ENCODE measurements around the gene PGM1. TPM values are rescaled to one million over a fixed set of nuclear protein-coding genes. Genes with fewer than 3 reads are reported as not detected.

The PGM1 gene
- total and polyA plus RNA-seq, 2 of the 13 experiments (the other 11 are each of a cell fraction or from before 2014, with no cell fraction given), result 51.6 to 105 TPM

DNA sequence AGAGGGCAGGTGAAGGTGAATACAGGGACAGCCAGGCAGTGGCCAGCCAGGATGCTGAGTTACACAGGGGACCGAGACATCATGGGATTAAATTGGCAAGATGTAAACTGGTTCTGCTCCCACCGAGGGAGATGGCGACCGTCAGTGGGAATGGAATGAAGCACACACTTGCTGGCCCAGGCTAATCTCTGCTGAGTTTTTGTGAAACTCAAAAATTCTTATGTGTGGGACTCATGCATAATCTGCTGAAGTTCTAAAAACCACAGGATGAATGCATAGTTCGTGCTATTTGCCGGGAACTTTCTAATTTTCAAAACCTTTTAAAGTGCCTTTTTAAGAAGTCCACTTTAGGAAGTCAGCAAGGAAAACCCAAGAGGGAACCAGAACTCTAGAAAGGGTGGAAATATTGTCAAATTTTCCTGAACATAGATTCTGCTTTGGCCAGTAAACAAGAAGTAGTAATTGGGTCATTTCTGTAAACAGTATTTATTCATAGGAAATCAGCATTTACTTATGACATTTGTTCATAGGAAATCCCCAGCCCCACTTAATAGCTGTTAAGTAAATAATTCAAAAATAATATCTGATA lies 95.2 kb downstream of the PGM1 start:
- H2AFZ ChIP-seq (ENCODE audit: low read length), result no peak overlapping the region
- ATAC-seq (no peak), FAIRE-seq (no peak), DNase-seq (ENCODE audit: low spot score) (no peak)
- no peak overlapping the region for H3K27ac ChIP-seq (ENCODE audit: extremely low read length, insufficient read depth, low read length)
- POLR2A ChIA-PET, result no interaction called here
- no peak overlapping the region for H3K9ac ChIP-seq (ENCODE audit: insufficient read depth, low read depth, low read length)
- 95% methylated on average over 6 of the region's 6 CpGs for WGBS (ENCODE audit: low lambda C conversion rate)
- no peak overlapping the region for H3K4me3 ChIP-seq (replicated peaks in 1 of 3; ENCODE audit: insufficient read depth in 1 of 3, low read depth in 2 of 3, low read length in 3 of 3)
- BruUV-seq (replicated peaks), result no TSS peak
- no peaks in the 10 kb centered on the region for H4K20me1 ChIP-seq (ENCODE audit: insufficient read depth, low read length)
- peaks cover 26% of the 10 kb centered on the region for H3K4me1 ChIP-seq (ENCODE audit: insufficient read depth, low read length)
- no peaks in the 10 kb centered on the region for H3K27me3 ChIP-seq (ENCODE audit: control insufficient read depth in 1 of 2, insufficient read depth in 2 of 2, low read length in 2 of 2)
- intact Hi-C loops (cut with micrococcal nuclease; ENCODE audit: unreplicated experiment) (no loop called here), in situ Hi-C loops (cut with HindIII; ENCODE audit: extremely low pct_ligation_motif_present, low pct_unique_long_range_greater_than_20kb) (loop anchor here (25.0 kb wide), 1 partner anchor 224 kb away; no protein-coding TSS in a partner anchor)
- no peaks in the 10 kb centered on the region for H3K36me3 ChIP-seq (replicated peaks in 1 of 2; ENCODE audit: control insufficient read depth in 1 of 2, insufficient read depth in 2 of 2, low read length in 2 of 2)
- H3K79me2 ChIP-seq (ENCODE audit: insufficient read depth, low read length), result no peaks in the 10 kb centered on the region
- CTCF ChIA-PET (ENCODE audit: low intra/inter-chr PET ratio, low total read pairs), result no interaction called here
- H3K4me2 ChIP-seq (ENCODE audit: low read depth, low read length), result no peak overlapping the region
- no peaks in the 10 kb centered on the region for H3K9me3 ChIP-seq (ENCODE audit: low read length)
- TF ChIP-seq RCOR2 (CRISPR knock-in tag; IDR thresholded peaks at IDR 0.05) (no peak), MEIS2 (CRISPR knock-in tag; IDR thresholded peaks at IDR 0.05) (no peak), HMG20A (CRISPR knock-in tag; IDR thresholded peaks at IDR 0.05; ENCODE audit: borderline replicate concordance) (no peak), ZZZ3 (CRISPR knock-in tag; IDR thresholded peaks at IDR 0.05; ENCODE audit: borderline replicate concordance) (no peak), CREB1 (IDR thresholded peaks at IDR 0.05) (no peak), CREB1 (CRISPR knock-in tag; IDR thresholded peaks at IDR 0.05) (no peak), ZNF776 (CRISPR knock-in tag; IDR thresholded peaks at IDR 0.05) (no peak), NFKBIZ (CRISPR knock-in tag; IDR thresholded peaks at IDR 0.05) (no peak), KDM5A (IDR thresholded peaks at IDR 0.05; ENCODE audit: borderline replicate concordance, low read length) (no peak), ATF7 (IDR thresholded peaks at IDR 0.05) (no peak), ATF7 (CRISPR knock-in tag; IDR thresholded peaks at IDR 0.05) (no peak), KMT2B (CRISPR knock-in tag; IDR thresholded peaks at IDR 0.05) (no peak), ZNF550 (CRISPR knock-in tag; IDR thresholded peaks at IDR 0.05; ENCODE audit: borderline replicate concordance) (no peak)
- TF ChIP-seq, protein P1, sequence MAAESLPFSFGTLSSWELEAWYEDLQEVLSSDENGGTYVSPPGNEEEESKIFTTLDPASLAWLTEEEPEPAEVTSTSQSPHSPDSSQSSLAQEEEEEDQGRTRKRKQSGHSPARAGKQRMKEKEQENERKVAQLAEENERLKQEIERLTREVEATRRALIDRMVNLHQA (CRISPR knock-in tag; IDR thresholded peaks at IDR 0.05), result no peak
- TF ChIP-seq, protein P2, sequence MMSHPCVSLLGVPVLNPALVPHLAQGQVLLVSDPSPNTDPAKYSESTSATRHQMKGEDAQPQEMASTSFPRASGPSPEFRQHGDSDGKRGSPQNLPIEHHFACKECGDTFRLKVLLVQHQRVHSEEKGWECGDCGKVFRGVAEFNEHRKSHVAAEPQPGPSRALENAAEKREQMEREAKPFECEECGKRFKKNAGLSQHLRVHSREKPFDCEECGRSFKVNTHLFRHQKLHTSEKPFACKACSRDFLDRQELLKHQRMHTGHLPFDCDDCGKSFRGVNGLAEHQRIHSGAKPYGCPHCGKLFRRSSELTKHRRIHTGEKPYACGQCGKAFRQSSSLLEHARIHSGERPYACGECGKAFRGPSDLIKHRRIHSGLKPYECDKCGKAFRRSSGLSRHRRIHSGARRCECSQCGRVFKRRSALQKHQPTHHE (CRISPR knock-in tag; IDR thresholded peaks at IDR 0.05; ENCODE audit: borderline replicate concordance), result no peak
- TF ChIP-seq, protein P3, sequence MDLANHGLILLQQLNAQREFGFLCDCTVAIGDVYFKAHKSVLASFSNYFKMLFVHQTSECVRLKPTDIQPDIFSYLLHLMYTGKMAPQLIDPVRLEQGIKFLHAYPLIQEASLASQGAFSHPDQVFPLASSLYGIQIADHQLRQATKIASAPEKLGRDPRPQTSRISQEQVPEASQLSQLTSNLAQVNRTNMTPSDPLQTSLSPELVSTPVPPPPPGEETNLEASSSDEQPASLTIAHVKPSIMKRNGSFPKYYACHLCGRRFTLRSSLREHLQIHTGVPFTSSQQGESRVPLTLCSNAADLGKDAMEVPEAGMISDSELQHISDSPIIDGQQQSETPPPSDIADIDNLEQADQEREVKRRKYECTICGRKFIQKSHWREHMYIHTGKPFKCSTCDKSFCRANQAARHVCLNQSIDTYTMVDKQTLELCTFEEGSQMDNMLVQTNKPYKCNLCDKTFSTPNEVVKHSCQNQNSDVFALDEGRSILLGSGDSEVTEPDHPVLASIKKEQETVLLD (CRISPR knock-in tag; IDR thresholded peaks at IDR 0.05; ENCODE audit: low read depth), result no peak
- TF ChIP-seq, protein P4, sequence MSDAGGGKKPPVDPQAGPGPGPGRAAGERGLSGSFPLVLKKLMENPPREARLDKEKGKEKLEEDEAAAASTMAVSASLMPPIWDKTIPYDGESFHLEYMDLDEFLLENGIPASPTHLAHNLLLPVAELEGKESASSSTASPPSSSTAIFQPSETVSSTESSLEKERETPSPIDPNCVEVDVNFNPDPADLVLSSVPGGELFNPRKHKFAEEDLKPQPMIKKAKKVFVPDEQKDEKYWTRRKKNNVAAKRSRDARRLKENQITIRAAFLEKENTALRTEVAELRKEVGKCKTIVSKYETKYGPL (CRISPR knock-in tag; IDR thresholded peaks at IDR 0.05), result no peak
- TF ChIP-seq, protein P5, sequence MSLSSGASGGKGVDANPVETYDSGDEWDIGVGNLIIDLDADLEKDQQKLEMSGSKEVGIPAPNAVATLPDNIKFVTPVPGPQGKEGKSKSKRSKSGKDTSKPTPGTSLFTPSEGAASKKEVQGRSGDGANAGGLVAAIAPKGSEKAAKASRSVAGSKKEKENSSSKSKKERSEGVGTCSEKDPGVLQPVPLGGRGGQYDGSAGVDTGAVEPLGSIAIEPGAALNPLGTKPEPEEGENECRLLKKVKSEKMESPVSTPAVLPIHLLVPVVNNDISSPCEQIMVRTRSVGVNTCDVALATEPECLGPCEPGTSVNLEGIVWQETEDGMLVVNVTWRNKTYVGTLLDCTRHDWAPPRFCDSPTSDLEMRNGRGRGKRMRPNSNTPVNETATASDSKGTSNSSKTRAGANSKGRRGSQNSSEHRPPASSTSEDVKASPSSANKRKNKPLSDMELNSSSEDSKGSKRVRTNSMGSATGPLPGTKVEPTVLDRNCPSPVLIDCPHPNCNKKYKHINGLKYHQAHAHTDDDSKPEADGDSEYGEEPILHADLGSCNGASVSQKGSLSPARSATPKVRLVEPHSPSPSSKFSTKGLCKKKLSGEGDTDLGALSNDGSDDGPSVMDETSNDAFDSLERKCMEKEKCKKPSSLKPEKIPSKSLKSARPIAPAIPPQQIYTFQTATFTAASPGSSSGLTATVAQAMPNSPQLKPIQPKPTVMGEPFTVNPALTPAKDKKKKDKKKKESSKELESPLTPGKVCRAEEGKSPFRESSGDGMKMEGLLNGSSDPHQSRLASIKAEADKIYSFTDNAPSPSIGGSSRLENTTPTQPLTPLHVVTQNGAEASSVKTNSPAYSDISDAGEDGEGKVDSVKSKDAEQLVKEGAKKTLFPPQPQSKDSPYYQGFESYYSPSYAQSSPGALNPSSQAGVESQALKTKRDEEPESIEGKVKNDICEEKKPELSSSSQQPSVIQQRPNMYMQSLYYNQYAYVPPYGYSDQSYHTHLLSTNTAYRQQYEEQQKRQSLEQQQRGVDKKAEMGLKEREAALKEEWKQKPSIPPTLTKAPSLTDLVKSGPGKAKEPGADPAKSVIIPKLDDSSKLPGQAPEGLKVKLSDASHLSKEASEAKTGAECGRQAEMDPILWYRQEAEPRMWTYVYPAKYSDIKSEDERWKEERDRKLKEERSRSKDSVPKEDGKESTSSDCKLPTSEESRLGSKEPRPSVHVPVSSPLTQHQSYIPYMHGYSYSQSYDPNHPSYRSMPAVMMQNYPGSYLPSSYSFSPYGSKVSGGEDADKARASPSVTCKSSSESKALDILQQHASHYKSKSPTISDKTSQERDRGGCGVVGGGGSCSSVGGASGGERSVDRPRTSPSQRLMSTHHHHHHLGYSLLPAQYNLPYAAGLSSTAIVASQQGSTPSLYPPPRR (CRISPR knock-in tag; IDR thresholded peaks at IDR 0.05; ENCODE audit: borderline replicate concordance), result no peak

All from HepG2 (cell line).